HEK293T (cell line): Measurements from ENCODE around the gene USP31.

Experiments
- ARNT ChIP-seq: fragments of 450-650 bp; IDR thresholded peaks from 2 replicates; pipeline ENCODE4 v1.6.1; 2017; ENCODE audit warnings: mild to moderate bottlenecking
- NFRKB ChIP-seq: fragments of 450-650 bp; IDR thresholded peaks from 2 replicates; pipeline ENCODE4 v1.6.1; 2016; ENCODE audit warnings: mild to moderate bottlenecking, moderate library complexity
- SP1 ChIP-seq: fragments of 450-650 bp; IDR thresholded peaks from 2 replicates; pipeline ENCODE4 v1.6.1; 2017
- TARDBP ChIP-seq: fragments of 450-650 bp; IDR thresholded peaks from 2 replicates; pipeline ENCODE4 v1.6.1; 2016

DNA sequence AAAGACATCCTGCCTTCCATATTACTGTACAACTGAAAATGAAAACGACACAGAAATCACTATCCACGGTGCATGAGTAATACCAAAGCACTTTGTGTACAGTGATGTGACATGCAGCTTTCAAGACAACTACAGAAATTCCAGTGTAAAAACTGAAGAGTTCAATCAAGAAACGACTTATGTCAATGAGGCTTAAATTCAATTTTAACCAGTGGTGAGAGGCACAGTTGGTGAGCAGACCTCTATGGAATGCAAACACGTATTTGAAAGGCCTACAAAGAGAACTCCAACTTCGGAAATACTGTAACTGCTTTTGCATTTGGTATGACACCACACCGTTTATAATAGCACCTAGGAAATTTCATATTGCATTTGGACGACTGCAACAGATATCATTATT is 87.6 kb downstream of the USP31 start:
- TF ChIP-seq NFRKB (no peak), ARNT (no peak), TARDBP (no peak), SP1 (no peak)
